ENCODE data around the gene IFI27L1.

The IFI27L1 gene

GRCh38 chr14:94081386-94081820 lies 293 bp downstream of the IFI27L1 start:
- DNase-seq: no peak

GRCh38 chr14:94087891-94088290 lies 6.8 kb downstream of the IFI27L1 start:
- no peak for DNase-seq

GRCh38 chr14:94088516-94088915 lies 7.4 kb downstream of the IFI27L1 start:
- DNase-seq: peak; percentile 21

- DNase-seq: no peak
These were observed 8.4 kb downstream of the IFI27L1 start for GRCh38 chr14:94089479-94089878.

- no peak for DNase-seq
These were observed 12.3 kb downstream of the IFI27L1 start for GRCh38 chr14:94093418-94093817.

GRCh38 chr14:94097091-94097490 lies 16.0 kb downstream of the IFI27L1 start:
- no peak for DNase-seq

- peak; percentile 88 for DNase-seq
These were observed 17.3 kb downstream of the IFI27L1 start for GRCh38 chr14:94098326-94098992.

- no peak for DNase-seq
These were observed 17.9 kb downstream of the IFI27L1 start for GRCh38 chr14:94099006-94099405.

GRCh38 chr14:94100847-94101246 lies 19.7 kb downstream of the IFI27L1 start:
- DNase-seq: peak; percentile 86

GRCh38 chr14:94101748-94102147 lies 20.6 kb downstream of the IFI27L1 start:
- DNase-seq: no peak

- DNase-seq: no peak
These were observed 21.8 kb downstream of the IFI27L1 start for GRCh38 chr14:94102768-94103482.

- DNase-seq: no peak
These were observed 22.5 kb downstream of the IFI27L1 start for GRCh38 chr14:94103554-94104150.

- no peak for DNase-seq
These were observed 23.6 kb downstream of the IFI27L1 start for GRCh38 chr14:94104731-94105130.

GRCh38 chr14:94109915-94110250 lies 28.8 kb downstream of the IFI27L1 start:
- DNase-seq: no peak

GRCh38 chr14:94110552-94111181 lies 29.6 kb downstream of the IFI27L1 start, which contains the start of gene IFI27:
IFI27 (plus strand) TSS chr14:94110736.
- peak; percentile 44 for DNase-seq

- DNase-seq: no peak
These were observed 30.4 kb downstream of the IFI27L1 start for GRCh38 chr14:94111276-94112095.

GRCh38 chr14:94112513-94113063 lies 31.5 kb downstream of the IFI27L1 start:
- DNase-seq: no peak

- DNase-seq: no peak
These were observed 32.0 kb downstream of the IFI27L1 start for GRCh38 chr14:94113073-94113472.

- DNase-seq: no peak
These were observed 32.4 kb downstream of the IFI27L1 start for GRCh38 chr14:94113490-94113889.

- DNase-seq: no peak
These were observed 32.9 kb downstream of the IFI27L1 start for GRCh38 chr14:94113908-94114588.

- DNase-seq: no peak
These were observed 33.5 kb downstream of the IFI27L1 start for GRCh38 chr14:94114589-94115057.

Data from fibroblast of upper back skin (primary cell).